ENCODE results near the gene ZNF32. TPM values are rescaled to one million over a fixed set of nuclear protein-coding genes. Genes with fewer than 3 reads are reported as not detected.

Gene ZNF32
- total RNA-seq, 2 donors from 2014 or later = 56.1 to 56.5 TPM

DNA sequence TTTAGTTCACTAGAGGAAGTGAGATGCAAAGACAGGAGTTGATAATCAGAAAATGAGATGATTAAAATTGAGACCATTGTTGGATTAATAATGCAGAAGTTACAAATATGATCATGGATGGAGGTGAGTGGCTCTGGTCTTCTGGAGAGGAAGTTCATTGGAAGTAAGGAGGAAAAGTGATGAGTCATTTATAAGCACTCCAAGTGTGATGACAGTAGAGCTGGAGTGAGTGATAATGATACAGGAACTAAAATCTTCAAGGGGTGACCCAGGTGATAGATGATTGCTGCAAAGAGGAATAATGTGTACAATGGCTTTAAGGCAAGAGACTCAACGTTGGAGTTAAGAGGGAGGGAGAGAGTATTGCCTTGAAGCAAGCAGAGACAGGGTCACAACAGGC is 20.7 kb downstream of the ZNF32 start:
- Histone ChIP-seq H3K4me3 (no peak overlapping the region), H3K27ac (no peak overlapping the region), H3K36me3 (no peaks in the 10 kb centered on the region), H3K27me3 (no peaks in the 10 kb centered on the region), H3K9me3 (no peaks in the 10 kb centered on the region), H3K4me1 (no peaks in the 10 kb centered on the region)
- no peak for DNase-seq (ENCODE audit: low spot score)
- no peak for TF ChIP-seq CTCF (IDR thresholded peaks at IDR 0.05)

DNA sequence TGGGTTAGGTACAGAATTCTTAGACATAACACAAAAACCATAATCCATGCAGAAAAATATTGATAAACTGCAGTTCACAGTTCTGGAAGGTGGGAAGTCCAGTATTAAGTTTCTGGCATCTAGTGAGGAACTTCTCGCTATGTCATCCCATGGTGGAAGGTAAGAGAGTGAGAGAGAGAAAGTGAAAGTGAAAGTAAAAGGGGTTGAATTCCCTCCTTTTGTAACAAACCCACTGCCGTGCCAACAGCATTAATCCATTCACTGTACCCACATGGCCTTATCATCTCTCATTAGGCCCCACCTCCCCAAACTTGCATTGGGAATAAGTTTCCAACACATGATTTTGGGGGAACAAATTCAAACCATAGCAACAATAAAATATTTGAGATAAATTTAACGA is 25.3 kb downstream of the ZNF32 start:
- no peaks in the 10 kb centered on the region for H3K4me1 ChIP-seq
- H3K4me3 ChIP-seq = peak overlapping the region in 1 of 2 donors; percentile 31
- DNase-seq (ENCODE audit: low spot score) = no peak
- no peaks in the 10 kb centered on the region for H3K27me3 ChIP-seq
- no peak overlapping the region for H3K27ac ChIP-seq
- no peaks in the 10 kb centered on the region for H3K36me3 ChIP-seq
- no peak for TF ChIP-seq CTCF (IDR thresholded peaks at IDR 0.05)
- no peaks in the 10 kb centered on the region for H3K9me3 ChIP-seq

GRCh38 chr10:43622038-43622437 is 26.6 kb downstream of the ZNF32 start:
- no peak for DNase-seq (ENCODE audit: low spot score)
- peaks cover 0 to 5% of the 10 kb centered on the region in 2 donors for H3K9me3 ChIP-seq

GRCh38 chr10:43619368-43619767 is 29.3 kb downstream of the ZNF32 start:
- Histone ChIP-seq H3K27ac (no peak overlapping the region), H3K27me3 (no peaks in the 10 kb centered on the region), H3K4me3 (no peak overlapping the region), H3K36me3 (peaks cover 14% of the 10 kb centered on the region), H3K9me3 (peaks cover 0 to 20% of the 10 kb centered on the region in 2 donors), H3K4me1 (no peaks in the 10 kb centered on the region)
- DNase-seq (ENCODE audit: low spot score) = no peak
- TF ChIP-seq CTCF (IDR thresholded peaks at IDR 0.05) = no peak

More at GRCh38 chr10:43622038-43622437, 26.6 kb downstream of the ZNF32 start:
- peaks cover under 1% of the 10 kb centered on the region for H3K36me3 ChIP-seq
- no peak overlapping the region for H3K4me3 ChIP-seq
- no peaks in the 10 kb centered on the region for H3K27me3 ChIP-seq
- H3K27ac ChIP-seq = no peak overlapping the region
- no peaks in the 10 kb centered on the region for H3K4me1 ChIP-seq
- TF ChIP-seq CTCF (IDR thresholded peaks at IDR 0.05) = no peak

DNA sequence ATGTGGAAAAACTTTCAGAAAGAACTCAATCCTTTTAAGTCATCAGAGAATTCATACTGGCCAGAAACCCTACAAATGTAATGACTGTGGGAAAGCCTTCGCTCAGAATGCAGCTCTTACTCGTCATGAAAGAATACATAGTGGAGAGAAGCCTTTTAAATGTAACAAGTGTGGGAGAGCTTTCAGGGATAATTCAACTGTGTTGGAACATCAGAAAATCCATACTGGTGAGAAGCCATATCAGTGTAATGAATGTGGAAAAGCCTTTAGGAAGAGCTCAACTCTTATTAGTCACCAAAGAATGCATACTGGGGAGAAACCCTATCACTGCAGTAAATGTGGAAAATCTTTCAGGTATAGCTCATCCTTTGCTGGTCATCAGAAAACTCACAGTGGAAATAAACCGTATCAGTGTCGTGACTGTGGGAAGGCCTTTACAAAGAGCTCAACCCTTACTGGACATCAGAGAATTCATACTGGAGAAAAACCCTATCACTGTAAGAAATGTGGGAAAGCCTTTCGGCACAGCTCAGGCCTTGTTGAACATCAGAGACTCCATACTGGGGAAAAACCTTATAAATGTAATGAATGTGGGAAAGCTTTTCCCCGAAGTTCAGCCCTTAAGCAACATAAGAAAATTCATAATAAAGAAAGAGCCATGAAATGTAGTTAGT is 31.8 kb downstream of the ZNF32 start:
- H3K27ac ChIP-seq = no peak overlapping the region
- no peak for TF ChIP-seq CTCF (IDR thresholded peaks at IDR 0.05)
- H3K9me3 ChIP-seq = peaks cover 0 to 20% of the 10 kb centered on the region in 2 donors
- no peak for DNase-seq (ENCODE audit: low spot score)
- no peaks in the 10 kb centered on the region for H3K27me3 ChIP-seq
- H3K36me3 ChIP-seq = peaks cover 20% of the 10 kb centered on the region
- H3K4me3 ChIP-seq = no peak overlapping the region
- no peaks in the 10 kb centered on the region for H3K4me1 ChIP-seq

DNA sequence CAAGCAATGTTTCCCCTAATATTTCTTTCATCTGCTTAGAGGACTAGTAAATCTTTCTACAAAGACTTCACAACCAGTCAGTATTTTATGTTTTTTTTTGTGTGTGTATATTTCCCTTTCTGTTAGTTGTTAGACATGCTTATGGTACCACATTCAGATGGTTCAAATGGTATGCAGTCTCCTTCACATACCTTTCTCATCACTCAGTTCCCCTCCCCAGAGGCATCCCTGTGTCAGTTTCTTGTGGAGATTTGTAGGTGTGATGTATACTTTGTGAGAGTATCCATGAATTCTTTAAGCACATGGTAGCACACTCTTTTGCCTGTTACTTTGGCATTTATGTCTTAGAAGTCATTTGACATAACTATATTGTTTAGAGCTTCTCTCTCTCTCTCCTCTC is 38.0 kb downstream of the ZNF32 start:
- H3K27ac ChIP-seq = no peak overlapping the region
- H3K27me3 ChIP-seq = no peaks in the 10 kb centered on the region
- H3K4me1 ChIP-seq = peaks cover 0 to 10% of the 10 kb centered on the region in 2 donors
- no peak overlapping the region for H3K4me3 ChIP-seq
- H3K9me3 ChIP-seq = peaks cover 0 to 1% of the 10 kb centered on the region in 2 donors
- peaks cover 18% of the 10 kb centered on the region for H3K36me3 ChIP-seq
- no peak for TF ChIP-seq CTCF (IDR thresholded peaks at IDR 0.05)
- DNase-seq (ENCODE audit: low spot score) = no peak

Measured in right atrium auricular region (tissue), 2 donors.